Chondrocyte (in vitro differentiated cells): Measurements from ENCODE around the gene LRTM2. TPM values are rescaled to one million over a fixed set of nuclear protein-coding genes. Genes with fewer than 3 reads are reported as not detected.

Experiments
- DNase-seq: peaks from one replicate; pipeline ENCODE4 v3.0.0; 2021; ENCODE audit warnings: mixed read lengths, low spot score
- H3K27ac Mint-ChIP-seq: one replicate; pipeline ENCODE4 v1.8.0; 2021; ENCODE audit warnings: mild to moderate bottlenecking, moderate library complexity, mixed read lengths; ENCODE audit not compliant: unreplicated experiment
- H3K27me3 Mint-ChIP-seq: 2 replicates; pipeline ENCODE4 v1.8.0; 2021; ENCODE audit warnings: low read depth, mixed read lengths
- H3K36me3 Mint-ChIP-seq: 2 replicates; pipeline ENCODE4 v1.8.0; 2021; ENCODE audit warnings: low read depth, mixed read lengths
- H3K4me1 Mint-ChIP-seq: 2 replicates; pipeline ENCODE4 v1.8.0; 2021; ENCODE audit warnings: low read depth, mild to moderate bottlenecking, mixed read lengths
- H3K4me3 Mint-ChIP-seq: one replicate; pipeline ENCODE4 v1.8.0; 2021; ENCODE audit warnings: mild to moderate bottlenecking, moderate library complexity, mixed read lengths; ENCODE audit not compliant: unreplicated experiment
- H3K9me3 Mint-ChIP-seq: 2 replicates; pipeline ENCODE4 v1.8.0; 2021; ENCODE audit warnings: low read depth, mixed read lengths
- CTCF ChIP-seq: fragments of 200-600 bp; sonication (generic); IDR thresholded peaks from 2 replicates; pipeline ENCODE4 v1.5.0; 2021; ENCODE audit warnings: antibody characterized with exemption, mild to moderate bottlenecking, moderate library complexity
- total RNA-seq: library from RNA; stranded (reverse); gene quantifications from 3 replicates; pipeline ENCODE4 v1.2.1, GENCODE V29; 2021

The LRTM2 gene
- total RNA-seq, 1 donor from 2014 or later: not detected

GRCh38 chr12:1884651-1885050, 64.3 kb downstream of the LRTM2 start:
- DNase-seq: no peak
- no peak overlapping the region for H3K27ac Mint-ChIP-seq
- H3K36me3 Mint-ChIP-seq: peaks cover 3% of the 10 kb centered on the region
- H3K4me1 Mint-ChIP-seq: no peaks in the 10 kb centered on the region
- TF ChIP-seq CTCF: no peak
- peaks cover 38% of the 10 kb centered on the region for H3K27me3 Mint-ChIP-seq
- no peak overlapping the region for H3K4me3 Mint-ChIP-seq
- H3K9me3 Mint-ChIP-seq: peaks cover 14% of the 10 kb centered on the region

GRCh38 chr12:1885082-1885596, 64.8 kb downstream of the LRTM2 start:
- H3K4me3 Mint-ChIP-seq: no peak overlapping the region
- H3K27me3 Mint-ChIP-seq: peaks cover 38% of the 10 kb centered on the region
- no peaks in the 10 kb centered on the region for H3K4me1 Mint-ChIP-seq
- no peak overlapping the region for H3K27ac Mint-ChIP-seq
- no peak for TF ChIP-seq CTCF
- H3K9me3 Mint-ChIP-seq: peaks cover 14% of the 10 kb centered on the region
- DNase-seq: no peak
- H3K36me3 Mint-ChIP-seq: peaks cover 3% of the 10 kb centered on the region

DNA sequence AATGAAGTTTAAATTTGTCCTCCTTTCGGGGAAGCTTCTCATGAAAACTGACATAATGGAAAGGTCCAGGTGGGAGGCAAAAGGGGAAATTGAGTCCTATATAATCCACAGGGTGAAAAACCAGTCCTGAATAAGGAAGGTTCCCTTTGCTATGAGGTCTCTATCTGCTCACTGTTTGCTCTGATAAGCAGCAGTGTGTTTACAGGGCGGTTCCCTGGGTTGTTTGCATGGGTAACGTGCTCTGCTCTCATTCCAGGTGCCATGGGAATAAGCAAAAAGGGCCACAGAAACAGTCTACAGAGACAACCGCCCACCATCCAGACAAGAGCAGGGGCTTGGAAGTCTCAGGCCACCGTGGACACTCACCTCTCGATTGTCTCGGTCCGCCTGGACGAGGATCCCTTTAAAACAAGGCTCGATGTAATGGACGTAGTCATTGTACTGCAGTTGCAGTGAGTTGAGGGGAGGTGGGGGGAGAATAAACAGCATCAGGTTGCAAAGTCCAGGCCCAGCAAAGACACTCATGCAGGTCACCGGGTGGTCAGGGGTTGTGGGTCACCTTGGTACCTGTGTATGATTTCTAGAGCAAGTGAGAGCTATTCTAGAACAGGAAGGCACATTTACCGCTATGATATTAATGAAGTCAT, 65.4 kb downstream of the LRTM2 start:
- H3K36me3 Mint-ChIP-seq: peaks cover 3% of the 10 kb centered on the region
- H3K9me3 Mint-ChIP-seq: peaks cover 14% of the 10 kb centered on the region
- H3K4me3 Mint-ChIP-seq: no peak overlapping the region
- TF ChIP-seq CTCF: no peak
- peaks cover 38% of the 10 kb centered on the region for H3K27me3 Mint-ChIP-seq
- no peaks in the 10 kb centered on the region for H3K4me1 Mint-ChIP-seq
- no peak overlapping the region for H3K27ac Mint-ChIP-seq
- no peak for DNase-seq

Other genes starting within 250 kb of the LRTM2 start
- 6.1 to 6.4 TPM (median 6.3 TPM) in 3 replicates for gene FBXL14, start 226.0 kb upstream of the LRTM2 start, total RNA-seq
- 68.0 to 160 TPM (median 74.4 TPM) in 3 replicates for gene WNT5B, start 191.3 kb upstream of the LRTM2 start, total RNA-seq
- 35.6 to 41.4 TPM (median 37.2 TPM) in 3 replicates for gene ADIPOR2, start 129.5 kb upstream of the LRTM2 start, total RNA-seq
- 0.30 to 0.92 TPM in 2 of 3 replicates, not detected in the other for gene CACNA2D4, start 98.1 kb downstream of the LRTM2 start, total RNA-seq
- 12.2 to 15.9 TPM (median 12.7 TPM) in 3 replicates for gene DCP1B, start 183.9 kb downstream of the LRTM2 start, total RNA-seq
- gene CACNA1C, start 232.4 kb downstream of the LRTM2 start, total RNA-seq: 27.0 to 48.5 TPM (median 27.0 TPM) in 3 replicates